IPS DF 6.9 (cell line): ENCODE results near the gene COL18A1.

Source experiments
- DNase-seq: peaks from one replicate; pipeline ENCODE4 v3.0.0-alpha.2; 2013; ENCODE audit warnings: low read depth, low spot score
- H3K27ac ChIP-seq: one replicate; pipeline ENCODE4 v1.5.1; 2013; ENCODE audit warnings: low read length, control low read depth
- H3K27me3 ChIP-seq: 2 replicates; pipeline ENCODE4 v1.6.1; 2013; ENCODE audit warnings: mild to moderate bottlenecking, low read length; ENCODE audit not compliant: control insufficient read depth, insufficient read depth
- H3K36me3 ChIP-seq: 2 replicates; pipeline ENCODE4 v1.6.1; 2013; ENCODE audit warnings: low read length; ENCODE audit not compliant: control insufficient read depth, insufficient read depth
- H3K4me1 ChIP-seq: 2 replicates; pipeline ENCODE4 v1.6.1; 2013; ENCODE audit warnings: low read length; ENCODE audit not compliant: control insufficient read depth, insufficient read depth
- H3K4me3 ChIP-seq: 2 replicates; pipeline ENCODE4 v1.5.1; 2013; ENCODE audit warnings: mild to moderate bottlenecking, low read length
- H3K9me3 ChIP-seq: 2 replicates; pipeline ENCODE4 v1.6.1; 2013; ENCODE audit warnings: low read length, inconsistent platforms; ENCODE audit not compliant: control insufficient read depth, insufficient read depth
- WGBS: extraction: QIAGEN DNeasy Blood & Tissue Kit; methylation state at CpG from one replicate; pipeline ENCODE4 v1.1.7; 2013; ENCODE audit warnings: mixed read lengths, missing lambda C conversion rate; ENCODE audit not compliant: insufficient read length, insufficient coverage; 5-methylcytosine and 5-hydroxymethylcytosine counted together

Gene COL18A1

DNA sequence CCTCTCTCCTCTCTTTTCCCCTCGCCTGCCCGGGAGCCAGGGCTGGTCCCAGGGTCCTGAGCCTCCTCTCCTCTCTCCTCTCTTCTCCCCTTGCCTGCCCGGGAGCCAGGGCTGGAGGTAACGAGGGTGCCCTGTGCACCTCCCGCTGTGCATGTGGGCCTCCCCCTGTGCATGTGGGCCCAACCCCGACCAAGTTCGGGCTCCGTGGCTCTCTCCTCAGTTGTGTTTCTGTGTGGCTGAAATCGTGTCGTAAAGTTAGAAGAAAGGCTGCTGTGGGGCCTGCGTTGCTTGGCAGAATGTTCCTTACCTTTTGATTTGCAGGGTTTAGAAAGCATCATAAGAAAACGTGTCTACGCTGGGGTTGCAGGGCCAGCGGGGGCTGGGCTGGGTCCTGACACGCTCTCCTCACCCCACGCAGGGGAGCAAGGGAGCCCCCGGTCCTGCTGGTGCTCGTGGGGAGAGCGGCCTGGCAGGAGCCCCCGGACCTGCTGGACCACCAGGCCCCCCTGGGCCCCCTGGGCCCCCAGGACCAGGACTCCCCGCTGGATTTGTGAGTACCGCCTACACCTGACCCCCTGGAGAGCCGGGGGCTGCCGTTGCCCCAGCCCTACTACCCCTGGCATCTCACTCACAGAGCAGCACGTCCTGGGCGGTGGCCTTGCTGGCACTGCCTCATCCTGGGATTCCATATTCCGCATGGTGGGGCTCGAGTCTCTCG, 81.6 kb downstream of the COL18A1 start:
- Histone ChIP-seq H3K9me3 (no peaks in the 10 kb centered on the region), H3K27me3 (no peaks in the 10 kb centered on the region), H3K27ac (no peak overlapping the region), H3K4me1 (peaks cover 5% of the 10 kb centered on the region; the same call in 1 of the 2 replicates), H3K4me3 (no peak overlapping the region), H3K36me3 (peaks cover 44% of the 10 kb centered on the region)
- no CpG with 5 or more reads among the region's 29 CpGs for WGBS
- no peak for DNase-seq

DNA sequence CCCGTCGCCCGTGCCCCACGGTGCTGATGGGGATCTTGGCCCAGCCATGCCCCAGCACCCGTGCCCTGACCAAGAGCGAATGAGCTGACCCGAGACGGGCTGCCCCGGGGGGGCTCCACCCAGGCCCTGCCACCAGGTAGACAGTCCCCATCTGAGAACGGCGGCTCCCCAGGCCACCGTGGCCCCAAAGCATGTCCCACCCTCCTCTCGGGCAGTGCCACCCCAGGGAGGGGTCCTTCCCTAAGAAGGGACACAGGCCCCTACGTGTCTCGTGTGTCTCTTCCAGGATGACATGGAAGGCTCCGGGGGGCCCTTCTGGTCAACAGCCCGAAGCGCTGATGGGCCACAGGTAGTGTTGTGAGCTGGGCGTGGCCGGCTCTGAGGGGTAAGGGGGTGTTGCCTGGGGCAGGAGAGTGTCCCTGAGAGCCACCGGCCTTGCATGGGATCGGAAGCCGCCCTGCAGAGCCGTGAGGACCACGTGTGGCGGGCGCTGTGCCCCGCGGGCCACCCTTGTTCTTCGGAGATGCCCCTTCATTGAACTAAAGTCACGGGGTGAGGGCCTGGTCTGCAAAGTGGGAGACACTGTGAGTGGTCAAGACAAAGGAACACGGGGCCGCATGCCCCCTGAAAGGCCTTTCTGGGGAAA, 82.3 kb downstream of the COL18A1 start:
- DNase-seq, result no peak
- H3K4me3 ChIP-seq, result no peak overlapping the region
- H3K27ac ChIP-seq, result no peak overlapping the region
- no peaks in the 10 kb centered on the region for H3K27me3 ChIP-seq
- WGBS, result no CpG with 5 or more reads among the region's 33 CpGs
- H3K4me1 ChIP-seq, result peaks cover 5% of the 10 kb centered on the region; the same call in 1 of the 2 replicates
- H3K9me3 ChIP-seq, result no peaks in the 10 kb centered on the region
- H3K36me3 ChIP-seq, result peaks cover 41% of the 10 kb centered on the region

DNA sequence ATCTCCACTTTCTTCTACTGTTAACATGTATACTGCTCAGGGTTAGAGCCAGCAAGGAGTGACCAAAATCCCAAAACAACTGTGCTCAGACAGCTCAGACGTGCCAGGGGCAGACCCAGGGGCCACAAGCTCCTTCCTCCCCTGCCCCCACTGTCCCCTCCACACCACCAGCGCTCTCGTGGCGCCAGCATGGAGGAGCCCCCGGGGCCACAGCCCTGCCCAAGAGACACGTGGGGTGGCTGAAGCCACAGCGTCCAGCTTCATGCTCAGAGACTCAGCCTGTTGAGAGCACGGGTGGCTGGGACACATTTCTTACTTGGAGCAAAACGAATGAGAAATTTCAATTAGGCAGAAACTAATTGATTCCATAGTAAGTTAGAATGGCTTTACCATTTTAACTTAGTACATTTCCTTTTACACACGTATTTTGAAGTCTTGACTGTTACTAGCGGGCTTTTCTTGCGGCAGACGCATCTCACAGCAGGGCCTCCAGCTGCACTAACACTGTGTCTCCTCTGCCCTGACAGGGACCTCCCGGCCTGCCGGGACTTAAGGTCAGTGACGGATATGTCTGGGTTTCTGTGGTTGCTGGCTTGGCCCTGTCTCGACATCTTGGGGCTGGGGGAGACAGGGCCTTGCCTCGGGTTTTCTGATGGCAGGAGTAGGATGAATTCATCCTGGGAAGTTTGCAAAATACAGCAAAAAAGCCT, 83.1 kb downstream of the COL18A1 start:
- Histone ChIP-seq H3K9me3 (no peaks in the 10 kb centered on the region), H3K27ac (no peak overlapping the region), H3K27me3 (no peaks in the 10 kb centered on the region), H3K4me1 (peaks cover 5% of the 10 kb centered on the region; the same call in 1 of the 2 replicates), H3K4me3 (no peak overlapping the region), H3K36me3 (peaks cover 38% of the 10 kb centered on the region)
- no peak for DNase-seq
- WGBS, result no CpG with 5 or more reads among the region's 18 CpGs

- Histone ChIP-seq H3K4me1 (peaks cover 5% of the 10 kb centered on the region; the same call in 1 of the 2 replicates), H3K4me3 (no peak overlapping the region), H3K27ac (no peak overlapping the region), H3K36me3 (peaks cover 35% of the 10 kb centered on the region), H3K9me3 (no peaks in the 10 kb centered on the region), H3K27me3 (no peaks in the 10 kb centered on the region)
- no CpG with 5 or more reads among the region's 36 CpGs for WGBS
- DNase-seq, result no peak
These were observed 84.2 kb downstream of the COL18A1 start for GRCh38 chr21:45488931-45489721.

DNA sequence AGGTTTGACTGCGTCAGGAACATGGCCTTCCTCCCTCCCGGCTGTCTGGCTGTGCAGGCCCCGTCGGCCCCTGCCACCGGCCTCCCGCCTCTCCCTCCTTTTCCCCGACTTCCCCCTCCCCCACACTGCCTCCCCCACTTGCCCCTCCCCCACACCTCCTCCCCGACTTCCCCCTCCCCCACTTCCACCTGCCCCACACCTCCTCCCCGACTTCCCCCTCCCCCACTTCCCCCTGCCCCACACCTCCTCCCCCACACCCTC, 84.7 kb downstream of the COL18A1 start:
- Histone ChIP-seq H3K4me1 (peaks cover 5% of the 10 kb centered on the region; the same call in 1 of the 2 replicates), H3K4me3 (no peak overlapping the region), H3K36me3 (peaks cover 35% of the 10 kb centered on the region), H3K27ac (no peak overlapping the region), H3K27me3 (no peaks in the 10 kb centered on the region), H3K9me3 (no peaks in the 10 kb centered on the region)
- no peak for DNase-seq
- WGBS, result no CpG with 5 or more reads among the region's 9 CpGs

- WGBS, result no CpG with 5 or more reads among the region's 29 CpGs
- H3K4me1 ChIP-seq, result peaks cover 5% of the 10 kb centered on the region; the same call in 1 of the 2 replicates
- no peak overlapping the region for H3K4me3 ChIP-seq
- no peak for DNase-seq
- peaks cover 40% of the 10 kb centered on the region for H3K36me3 ChIP-seq
- H3K9me3 ChIP-seq, result no peaks in the 10 kb centered on the region
- H3K27ac ChIP-seq, result no peak overlapping the region
- no peaks in the 10 kb centered on the region for H3K27me3 ChIP-seq
These were observed 85.2 kb downstream of the COL18A1 start for GRCh38 chr21:45490049-45490731.

DNA sequence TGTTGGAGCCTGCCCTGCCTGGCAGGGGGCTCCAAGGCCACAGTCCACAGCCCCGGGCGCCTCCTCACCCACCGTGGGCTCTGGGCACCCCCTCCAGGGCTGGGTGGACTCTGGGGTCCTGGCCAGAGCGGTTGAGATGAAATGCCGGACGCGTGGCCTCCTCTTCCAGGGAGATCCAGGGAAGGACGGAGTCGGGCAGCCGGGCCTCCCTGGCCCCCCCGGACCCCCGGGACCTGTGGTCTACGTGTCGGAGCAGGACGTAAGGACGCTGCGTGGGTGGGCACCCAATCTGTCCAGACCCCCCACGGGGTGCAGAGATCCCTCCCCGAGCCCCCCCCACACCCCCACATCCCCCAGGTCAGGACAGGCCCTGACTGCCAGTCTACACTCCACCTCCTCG, 86.1 kb downstream of the COL18A1 start:
- WGBS, result no CpG with 5 or more reads among the region's 20 CpGs
- Histone ChIP-seq H3K9me3 (no peaks in the 10 kb centered on the region), H3K27me3 (no peaks in the 10 kb centered on the region), H3K4me3 (no peak overlapping the region; the same call in 1 of the 2 replicates), H3K4me1 (peaks cover 5% of the 10 kb centered on the region; the same call in 1 of the 2 replicates), H3K36me3 (peaks cover 49% of the 10 kb centered on the region), H3K27ac (no peak overlapping the region)
- no peak for DNase-seq

- H3K4me3 ChIP-seq, result no peak overlapping the region
- no peak for DNase-seq
- peaks cover 54% of the 10 kb centered on the region for H3K36me3 ChIP-seq
- peaks cover 5% of the 10 kb centered on the region; the same call in 1 of the 2 replicates for H3K4me1 ChIP-seq
- H3K27ac ChIP-seq, result no peak overlapping the region
- no peaks in the 10 kb centered on the region for H3K27me3 ChIP-seq
- WGBS, result no CpG with 5 or more reads among the region's 9 CpGs
- H3K9me3 ChIP-seq, result no peaks in the 10 kb centered on the region
These were observed 86.7 kb downstream of the COL18A1 start for GRCh38 chr21:45491623-45492022.

DNA sequence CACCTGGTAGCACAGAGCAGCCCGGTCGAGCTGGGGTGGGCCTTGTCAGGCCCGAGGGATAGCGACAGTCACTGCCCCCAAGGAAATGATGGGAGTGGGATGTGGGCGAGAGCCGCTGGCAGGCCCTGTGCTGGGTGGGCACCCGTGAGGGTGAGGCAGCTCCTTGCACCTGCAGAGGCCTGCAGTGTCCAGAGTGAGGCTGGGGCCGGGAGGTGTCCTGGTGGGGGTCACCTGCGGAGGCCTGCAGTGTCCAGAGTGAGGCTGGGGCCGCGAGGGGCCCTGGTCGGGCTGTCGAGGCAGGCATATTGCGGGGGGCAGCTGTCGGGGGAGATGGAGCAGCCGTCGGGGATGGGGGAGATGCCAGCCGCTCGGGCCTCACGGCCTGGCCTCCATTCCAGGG, 87.8 kb downstream of the COL18A1 start:
- peaks cover 61% of the 10 kb centered on the region for H3K36me3 ChIP-seq
- no peak overlapping the region for H3K27ac ChIP-seq
- WGBS, result no CpG with 5 or more reads among the region's 20 CpGs
- H3K4me3 ChIP-seq, result no peak overlapping the region
- H3K4me1 ChIP-seq, result peaks cover 5% of the 10 kb centered on the region; the same call in 1 of the 2 replicates
- no peak for DNase-seq
- no peaks in the 10 kb centered on the region for H3K27me3 ChIP-seq
- no peaks in the 10 kb centered on the region for H3K9me3 ChIP-seq
